PC-9 (cell line): Measurements from ENCODE around the gene OR2F2. TPM values are rescaled to one million over a fixed set of nuclear protein-coding genes. Genes with fewer than 3 reads are reported as not detected.

Experiments used
- BruUV-seq: library from RNA; stranded (reverse); fragments of 400-500 nt; replicated peaks from 2 replicates; lab custom pipeline; 2021; lab: Mats Ljungman, UMichigan
- CTCF ChIA-PET: fragments of 300-600 bp; sonication (Branson Sonifier 250); formaldehyde crosslinking; loops from one replicate; lab custom pipeline; 2022; ENCODE audit warnings: antibody characterized with exemption; lab: Charles Lee
- POLR2A ChIA-PET: fragments of 300-600 bp; sonication (Branson Sonifier 250); formaldehyde crosslinking; loops from one replicate; lab custom pipeline; 2022; ENCODE audit warnings: antibody characterized with exemption; ENCODE audit not compliant: unreplicated experiment; lab: Charles Lee
- DNase-seq, 2 experiments: peaks; one replicate each; pipeline versions ENCODE4 v3.0.0 to v3.0.0-alpha.2; 2015 to 2022; ENCODE audit warnings: mixed read lengths in 1 of 2
- H2AFZ ChIP-seq: fragments of 200-600 bp; sonication (generic); 2 replicates; pipeline ENCODE4 v1.8.1; 2017; ENCODE audit warnings: antibody characterized with exemption
- H3F3A ChIP-seq: fragments of 200-600 bp; sonication (generic); 2 replicates; pipeline ENCODE4 v1.8.1; 2017; ENCODE audit warnings: antibody characterized with exemption, mild to moderate bottlenecking, low read depth; ENCODE audit not compliant: insufficient read depth
- H3K27ac ChIP-seq: fragments of 200-600 bp; sonication (generic); 2 replicates; pipeline ENCODE4 v1.6.1; 2016; ENCODE audit warnings: mixed run types
- H3K27me3 ChIP-seq: fragments of 200-600 bp; sonication (generic); 2 replicates; pipeline ENCODE4 v1.6.1; 2016; ENCODE audit warnings: low read depth, mixed run types; ENCODE audit not compliant: insufficient read depth
- H3K36me3 ChIP-seq: fragments of 200-600 bp; sonication (generic); 2 replicates; pipeline ENCODE4 v1.6.1; 2016; ENCODE audit warnings: low read depth, mixed run types
- H3K4me1 ChIP-seq: fragments of 200-600 bp; sonication (generic); replicated peaks from 2 replicates; pipeline ENCODE4 v1.6.1; 2016; ENCODE audit warnings: mixed run types; ENCODE audit not compliant: insufficient read depth
- H3K4me2 ChIP-seq: fragments of 200-600 bp; sonication (generic); 2 replicates; pipeline ENCODE4 v1.6.1; 2017; ENCODE audit warnings: mixed run types
- H3K4me3 ChIP-seq: fragments of 200-600 bp; sonication (generic); 2 replicates; pipeline ENCODE4 v1.6.1; 2016; ENCODE audit warnings: mixed run types
- H3K79me2 ChIP-seq: fragments of 200-600 bp; sonication (generic); 2 replicates; pipeline ENCODE4 v1.6.1; 2017; ENCODE audit warnings: low read depth, mixed run types
- H3K9me2 ChIP-seq: fragments of 200-600 bp; sonication (generic); 2 replicates; pipeline ENCODE4 v1.8.1; 2017; ENCODE audit warnings: mild to moderate bottlenecking; ENCODE audit not compliant: insufficient read depth
- H3K9me3 ChIP-seq: fragments of 200-600 bp; sonication (generic); 2 replicates; pipeline ENCODE4 v1.8.1; 2016; ENCODE audit warnings: low read depth; ENCODE audit not compliant: insufficient read depth
- H4K20me1 ChIP-seq: fragments of 200-600 bp; sonication (generic); 2 replicates; pipeline ENCODE4 v1.8.1; 2017; ENCODE audit not compliant: insufficient read depth
- EZH2 ChIP-seq: fragments of 200-600 bp; sonication (generic); IDR thresholded peaks from 2 replicates; pipeline ENCODE4 v1.8.0; 2017; ENCODE audit warnings: antibody characterized with exemption, low read depth
- intact Hi-C: fragments of 100-400 bp; cut with micrococcal nuclease; formaldehyde crosslinking; loops from one replicate; pipeline ENCODE4 v1.10.0; 2022; ENCODE audit not compliant: unreplicated experiment
- total RNA-seq: library from RNA; stranded (reverse); gene quantifications from 2 replicates; pipeline ENCODE4 v1.2.3, GENCODE V29; 2021
- TF ChIP-seq, protein P1 (sequence below): fragments of 200-600 bp; sonication (generic); conservative IDR thresholded peaks from 2 replicates; pipeline ENCODE4 v1.6.1; 2017; ENCODE audit warnings: mixed run types, antibody characterized with exemption, mild to moderate bottlenecking, moderate library complexity

OR2F2 gene
- total RNA-seq, 1 experiment from 2014 or later: not detected

DNA sequence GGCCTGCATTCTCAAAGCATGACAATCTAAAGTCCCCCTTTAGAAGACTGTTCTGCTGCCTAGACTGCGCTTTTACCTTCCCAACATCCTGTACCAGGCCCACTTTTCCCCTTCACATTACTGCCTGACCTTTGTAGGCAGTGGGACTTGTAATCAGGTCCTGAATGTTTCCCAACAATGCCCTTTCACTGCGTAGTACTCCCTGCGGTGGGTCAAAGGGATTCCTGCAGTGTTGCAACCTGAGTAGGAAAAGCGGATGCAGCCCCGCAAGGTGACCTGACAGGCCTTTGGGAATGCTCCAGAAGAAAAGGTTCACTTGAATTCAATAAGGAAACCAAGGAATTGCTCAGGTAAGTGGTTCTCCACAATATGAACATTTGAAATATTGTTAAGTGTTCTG lies 28.1 kb upstream of the OR2F2 start:
- no peaks in the 10 kb centered on the region for H3F3A ChIP-seq
- intact Hi-C loops: no loop called here
- H3K9me2 ChIP-seq: no peaks in the 10 kb centered on the region
- H3K27me3 ChIP-seq: no peaks in the 10 kb centered on the region
- no peak for DNase-seq
- TF ChIP-seq, protein P1, sequence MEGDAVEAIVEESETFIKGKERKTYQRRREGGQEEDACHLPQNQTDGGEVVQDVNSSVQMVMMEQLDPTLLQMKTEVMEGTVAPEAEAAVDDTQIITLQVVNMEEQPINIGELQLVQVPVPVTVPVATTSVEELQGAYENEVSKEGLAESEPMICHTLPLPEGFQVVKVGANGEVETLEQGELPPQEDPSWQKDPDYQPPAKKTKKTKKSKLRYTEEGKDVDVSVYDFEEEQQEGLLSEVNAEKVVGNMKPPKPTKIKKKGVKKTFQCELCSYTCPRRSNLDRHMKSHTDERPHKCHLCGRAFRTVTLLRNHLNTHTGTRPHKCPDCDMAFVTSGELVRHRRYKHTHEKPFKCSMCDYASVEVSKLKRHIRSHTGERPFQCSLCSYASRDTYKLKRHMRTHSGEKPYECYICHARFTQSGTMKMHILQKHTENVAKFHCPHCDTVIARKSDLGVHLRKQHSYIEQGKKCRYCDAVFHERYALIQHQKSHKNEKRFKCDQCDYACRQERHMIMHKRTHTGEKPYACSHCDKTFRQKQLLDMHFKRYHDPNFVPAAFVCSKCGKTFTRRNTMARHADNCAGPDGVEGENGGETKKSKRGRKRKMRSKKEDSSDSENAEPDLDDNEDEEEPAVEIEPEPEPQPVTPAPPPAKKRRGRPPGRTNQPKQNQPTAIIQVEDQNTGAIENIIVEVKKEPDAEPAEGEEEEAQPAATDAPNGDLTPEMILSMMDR: no peak
- TF ChIP-seq EZH2: no peak
- H2AFZ ChIP-seq: no peak overlapping the region
- H3K4me2 ChIP-seq: no peak overlapping the region
- H3K4me3 ChIP-seq: no peak overlapping the region
- CTCF ChIA-PET: no interaction called here
- H3K79me2 ChIP-seq: no peaks in the 10 kb centered on the region
- H3K4me1 ChIP-seq: no peaks in the 10 kb centered on the region
- H3K9me3 ChIP-seq: no peaks in the 10 kb centered on the region
- POLR2A ChIA-PET: no interaction called here
- no peaks in the 10 kb centered on the region for H4K20me1 ChIP-seq
- no peaks in the 10 kb centered on the region for H3K36me3 ChIP-seq
- no peak overlapping the region for H3K27ac ChIP-seq
- BruUV-seq: no TSS peak

DNA sequence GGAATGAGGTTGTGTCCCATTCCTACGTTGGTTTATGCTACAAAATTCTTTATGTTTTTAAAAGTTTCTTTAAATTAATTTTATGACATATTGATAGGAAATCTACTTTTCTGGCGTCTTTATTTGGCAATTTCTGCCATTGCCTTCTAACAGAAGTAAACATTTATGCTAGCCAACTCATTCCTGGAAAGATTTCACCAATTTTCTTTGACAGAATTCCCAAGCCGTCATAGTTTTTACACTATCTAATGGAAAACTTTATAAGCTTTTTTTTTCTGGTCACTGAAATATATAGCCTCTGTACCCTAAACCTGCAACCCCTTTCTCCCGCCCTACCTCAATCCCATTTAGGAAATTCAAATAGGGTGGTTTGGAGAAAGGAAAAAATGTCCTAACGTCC lies 26.9 kb upstream of the OR2F2 start:
- Histone ChIP-seq H3K27ac (no peak overlapping the region), H3K36me3 (no peaks in the 10 kb centered on the region), H3K4me1 (no peaks in the 10 kb centered on the region), H3K79me2 (no peaks in the 10 kb centered on the region), H3K9me2 (no peaks in the 10 kb centered on the region), H3F3A (no peaks in the 10 kb centered on the region), H3K4me3 (no peak overlapping the region), H4K20me1 (no peaks in the 10 kb centered on the region), H3K9me3 (no peaks in the 10 kb centered on the region), H3K27me3 (no peaks in the 10 kb centered on the region), H2AFZ (no peak overlapping the region), H3K4me2 (no peak overlapping the region)
- ChIA-PET POLR2A (no interaction called here), CTCF (interaction anchor here (0.7 kb wide), 1 partner anchor 101 kb away, joined by 4 read pairs; no protein-coding TSS in a partner anchor)
- intact Hi-C loops: no loop called here
- TF ChIP-seq, protein P1: no peak
- no peak for TF ChIP-seq EZH2
- BruUV-seq: no TSS peak
- no peak for DNase-seq

DNA sequence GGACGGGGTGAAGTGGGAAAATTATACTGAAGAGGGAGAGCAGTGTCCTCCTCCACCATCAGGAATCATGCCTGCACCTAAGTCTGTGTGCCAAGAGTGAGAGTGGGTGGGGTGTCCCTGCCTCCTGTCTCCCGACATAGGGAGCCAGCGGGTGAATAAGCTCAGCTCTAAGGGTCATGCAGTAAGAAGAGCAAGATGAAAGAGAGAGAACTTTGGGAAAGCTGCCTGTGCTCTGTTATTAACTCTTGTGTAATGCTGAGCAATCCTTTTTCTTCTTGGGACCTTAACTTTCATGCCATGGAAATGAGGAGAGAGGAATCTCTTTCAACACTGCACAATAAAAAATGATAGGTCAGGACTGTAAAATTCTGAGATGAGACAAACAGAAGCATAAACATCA lies 25.2 kb upstream of the OR2F2 start:
- H3K27me3 ChIP-seq: no peaks in the 10 kb centered on the region
- no peak overlapping the region for H2AFZ ChIP-seq
- no peak for DNase-seq
- H3K27ac ChIP-seq: no peak overlapping the region
- no peaks in the 10 kb centered on the region for H3K36me3 ChIP-seq
- BruUV-seq: no TSS peak
- POLR2A ChIA-PET: no interaction called here
- H3K4me2 ChIP-seq: no peak overlapping the region
- no peaks in the 10 kb centered on the region for H3K4me1 ChIP-seq
- no peak for TF ChIP-seq EZH2
- TF ChIP-seq, protein P1: no peak
- no peaks in the 10 kb centered on the region for H3F3A ChIP-seq
- H3K4me3 ChIP-seq: no peak overlapping the region
- intact Hi-C loops: no loop called here
- H4K20me1 ChIP-seq: no peaks in the 10 kb centered on the region
- no peaks in the 10 kb centered on the region for H3K79me2 ChIP-seq
- no peaks in the 10 kb centered on the region for H3K9me2 ChIP-seq
- CTCF ChIA-PET: no interaction called here
- H3K9me3 ChIP-seq: no peaks in the 10 kb centered on the region
